CD4-positive, alpha-beta T cell (primary cell): ENCODE measurements around the gene C6orf163. TPM values are rescaled to one million over a fixed set of nuclear protein-coding genes. Genes with fewer than 3 reads are reported as not detected.

ENCODE experiments used
- ATAC-seq: fragments of 200-7000 bp; cut with Tn5 transposase; one replicate; pipeline ENCODE4 v1.10.0; 2022; ENCODE audit warnings: mild to moderate bottlenecking; ENCODE audit not compliant: poor library complexity
- CTCF ChIA-PET: fragments of 350-600 bp; sonication (Branson Sonifier 250); formaldehyde crosslinking; loops from one replicate; lab custom pipeline; 2021; ENCODE audit warnings: antibody characterized with exemption, inconsistent platforms; lab: Charles Lee
- POLR2A ChIA-PET: fragments of 350-600 bp; sonication (Branson Sonifier 250); formaldehyde crosslinking; loops from one replicate; lab custom pipeline; 2021; ENCODE audit warnings: antibody characterized with exemption, inconsistent platforms; lab: Charles Lee
- DNase-seq, 14 experiments: peaks; one replicate each; pipeline ENCODE4 v3.0.0-alpha.2; 2013 to 2020; ENCODE audit warnings: mixed read lengths in 2 of 14
- H3K27ac ChIP-seq, 2 donors: one replicate each; pipeline versions ENCODE4 v1.5.1 to v1.7.0; 2013; ENCODE audit warnings: low read length in 2 of 2, low read depth in 1 of 2, mild to moderate bottlenecking in 1 of 2
- H3K27me3 ChIP-seq, 2 experiments: 1 replicate in 1 of 2; 2 replicates in 1 of 2; pipeline versions ENCODE4 v1.6.1 to v1.7.0; 2013; ENCODE audit warnings: low read length in 2 of 2, control low read depth in 1 of 2, mild to moderate bottlenecking in 1 of 2, moderate library complexity in 1 of 2; ENCODE audit not compliant: insufficient read depth in 2 of 2, control insufficient read depth in 1 of 2
- H3K36me3 ChIP-seq: one replicate; pipeline ENCODE4 v1.6.1; 2013; ENCODE audit warnings: low read length, control low read depth; ENCODE audit not compliant: insufficient read depth
- H3K4me1 ChIP-seq: one replicate; pipeline ENCODE4 v1.6.1; 2013; ENCODE audit warnings: low read length, control low read depth; ENCODE audit not compliant: insufficient read depth
- H3K4me3 ChIP-seq: one replicate; pipeline ENCODE4 v1.5.1; 2013; ENCODE audit warnings: mild to moderate bottlenecking, low read length, moderate library complexity
- H3K9me3 ChIP-seq, 2 experiments: 1 replicate in 1 of 2; 2 replicates in 1 of 2; pipeline versions ENCODE4 v1.6.1 to v1.7.0; 2013; ENCODE audit warnings: low read length in 2 of 2, mild to moderate bottlenecking in 2 of 2, control low read depth in 1 of 2, moderate library complexity in 1 of 2; ENCODE audit not compliant: control insufficient read depth in 1 of 2, insufficient read depth in 1 of 2
- H3K27ac Mint-ChIP-seq: one replicate; pipeline ENCODE4 v1.8.0; 2020; ENCODE audit warnings: mixed read lengths
- H3K27me3 Mint-ChIP-seq: one replicate; pipeline ENCODE4 v1.8.0; 2021; ENCODE audit warnings: mixed read lengths
- H3K36me3 Mint-ChIP-seq: one replicate; pipeline ENCODE4 v1.8.0; 2021; ENCODE audit warnings: low read depth, mixed read lengths
- H3K4me1 Mint-ChIP-seq: one replicate; pipeline ENCODE4 v1.8.0; 2021; ENCODE audit warnings: low read depth, mixed read lengths
- H3K4me3 Mint-ChIP-seq: one replicate; pipeline ENCODE4 v1.8.0; 2020; ENCODE audit warnings: mild to moderate bottlenecking, mixed read lengths
- H3K9me3 Mint-ChIP-seq: one replicate; pipeline ENCODE4 v1.8.0; 2020; ENCODE audit warnings: mixed read lengths
- CTCF ChIP-seq: fragments of 200-600 bp; IDR thresholded peaks from one replicate; pipeline ENCODE4 v1.8.0; 2022; ENCODE audit warnings: antibody characterized with exemption, mild to moderate bottlenecking
- intact Hi-C, 2 experiments: fragments of 100-400 bp; cut with DNase I in 1 of 2; cut with micrococcal nuclease in 1 of 2; formaldehyde crosslinking; loops; one replicate each; pipeline versions ENCODE4 v1.15.1 to v1.9.0; 2023 to 2025; cut with DNase I, micrococcal nuclease
- total RNA-seq, 174 experiments: library from RNA in 2 of 174; stranded (reverse) in 2 of 174; gene quantifications; one replicate each; pipeline ENCODE4 v1.2.3 and lab custom pipeline; 2021 to 2026

C6orf163 gene
- total RNA-seq, 2 experiments from 2014 or later = 0.93 to 1.4 TPM

GRCh38 chr6:87356181-87356580 lies 11.6 kb downstream of the C6orf163 start:
- Mint-ChIP-seq H3K36me3 (peaks cover 4% of the 10 kb centered on the region), H3K27me3 (no peaks in the 10 kb centered on the region), H3K27ac (no peak overlapping the region), H3K9me3 (no peaks in the 10 kb centered on the region), H3K4me3 (no peak overlapping the region), H3K4me1 (no peaks in the 10 kb centered on the region)
- Histone ChIP-seq H3K27ac (no peak overlapping the region), H3K9me3 (no peaks in the 10 kb centered on the region), H3K4me1 (no peaks in the 10 kb centered on the region), H3K36me3 (no peaks in the 10 kb centered on the region), H3K27me3 (no peaks in the 10 kb centered on the region), H3K4me3 (no peak overlapping the region)
- CTCF ChIA-PET = no interaction called here
- POLR2A ChIA-PET = no interaction called here
- intact Hi-C loops = no loop called here
- no peak for ATAC-seq
- DNase-seq = no peak
- no peak for TF ChIP-seq CTCF

GRCh38 chr6:87357479-87358196 lies 13.0 kb downstream of the C6orf163 start:
- H3K27me3 ChIP-seq = no peaks in the 10 kb centered on the region
- TF ChIP-seq CTCF = no peak
- ATAC-seq (no peak), DNase-seq (no peak)
- H3K9me3 ChIP-seq = no peaks in the 10 kb centered on the region
- Mint-ChIP-seq H3K27ac (no peak overlapping the region), H3K4me3 (no peak overlapping the region), H3K9me3 (no peaks in the 10 kb centered on the region), H3K27me3 (no peaks in the 10 kb centered on the region), H3K36me3 (peaks cover 9% of the 10 kb centered on the region), H3K4me1 (no peaks in the 10 kb centered on the region)
- no peaks in the 10 kb centered on the region for H3K36me3 ChIP-seq
- ChIA-PET POLR2A (no interaction called here), CTCF (interaction anchor here (0.6 kb wide), 1 partner anchor 143 kb away, joined by 3 read pairs; no protein-coding TSS in a partner anchor)
- no peak overlapping the region for H3K4me3 ChIP-seq
- intact Hi-C loops = no loop called here
- H3K27ac ChIP-seq = no peak overlapping the region
- no peaks in the 10 kb centered on the region for H3K4me1 ChIP-seq

- ATAC-seq (no peak), DNase-seq (no peak)
- Mint-ChIP-seq H3K36me3 (peaks cover 18% of the 10 kb centered on the region), H3K9me3 (peaks cover 5% of the 10 kb centered on the region), H3K4me1 (no peaks in the 10 kb centered on the region), H3K27me3 (no peaks in the 10 kb centered on the region), H3K4me3 (no peak overlapping the region), H3K27ac (no peak overlapping the region)
- Histone ChIP-seq H3K36me3 (no peaks in the 10 kb centered on the region), H3K27ac (no peak overlapping the region), H3K9me3 (peaks cover 0 to 8% of the 10 kb centered on the region in 2 experiments), H3K4me3 (no peak overlapping the region), H3K27me3 (no peaks in the 10 kb centered on the region), H3K4me1 (no peaks in the 10 kb centered on the region)
- TF ChIP-seq CTCF = no peak
- ChIA-PET CTCF (interaction anchor here (0.6 kb wide), 1 partner anchor 29 kb away, joined by 4 read pairs; no protein-coding TSS in a partner anchor), POLR2A (no interaction called here)
- intact Hi-C loops = no loop called here
Measured at GRCh38 chr6:87364602-87365252, 20.1 kb downstream of the C6orf163 start.
